HG03159 (cell line): ENCODE measurements around the gene TTLL10.

Experiments used
- ATAC-seq: cut with Tn5 transposase; IDR thresholded peaks from one replicate; pipeline ENCODE4 v1.9.1; 2021; ENCODE audit warnings: mild to moderate bottlenecking, moderate library complexity; ENCODE audit not compliant: unreplicated experiment

TTLL10 gene

DNA sequence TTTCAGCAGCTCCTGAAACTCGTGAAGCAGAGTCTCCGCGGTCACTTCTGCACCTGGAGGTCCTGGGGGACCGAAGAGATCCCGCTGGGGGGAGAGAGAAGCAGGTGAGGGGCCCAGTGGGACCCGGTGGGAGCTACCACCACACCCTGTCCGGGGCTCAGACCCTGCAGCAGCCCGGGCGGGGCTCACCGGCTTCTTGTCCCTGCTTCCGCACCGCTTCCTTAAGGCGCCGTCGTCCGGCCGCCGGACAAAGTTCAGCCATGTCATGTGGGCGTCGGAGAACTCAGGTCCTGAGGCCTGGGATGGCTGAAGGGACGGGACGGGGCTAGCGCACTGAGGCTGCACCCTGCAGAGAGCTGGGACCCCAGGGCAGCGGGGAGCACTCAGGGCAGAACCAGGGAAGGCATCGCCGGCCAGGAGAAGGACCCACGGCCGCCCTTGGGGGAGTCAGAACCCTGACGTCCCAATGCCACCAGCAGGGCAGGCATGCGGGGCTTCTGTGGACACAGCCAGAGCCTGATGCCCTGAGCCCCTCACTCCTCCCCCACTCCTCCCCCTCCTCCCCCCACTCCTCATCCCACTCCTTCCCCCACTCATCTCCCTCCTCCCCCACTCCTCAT, 70.6 kb downstream of the TTLL10 start:
- no peak for ATAC-seq

DNA sequence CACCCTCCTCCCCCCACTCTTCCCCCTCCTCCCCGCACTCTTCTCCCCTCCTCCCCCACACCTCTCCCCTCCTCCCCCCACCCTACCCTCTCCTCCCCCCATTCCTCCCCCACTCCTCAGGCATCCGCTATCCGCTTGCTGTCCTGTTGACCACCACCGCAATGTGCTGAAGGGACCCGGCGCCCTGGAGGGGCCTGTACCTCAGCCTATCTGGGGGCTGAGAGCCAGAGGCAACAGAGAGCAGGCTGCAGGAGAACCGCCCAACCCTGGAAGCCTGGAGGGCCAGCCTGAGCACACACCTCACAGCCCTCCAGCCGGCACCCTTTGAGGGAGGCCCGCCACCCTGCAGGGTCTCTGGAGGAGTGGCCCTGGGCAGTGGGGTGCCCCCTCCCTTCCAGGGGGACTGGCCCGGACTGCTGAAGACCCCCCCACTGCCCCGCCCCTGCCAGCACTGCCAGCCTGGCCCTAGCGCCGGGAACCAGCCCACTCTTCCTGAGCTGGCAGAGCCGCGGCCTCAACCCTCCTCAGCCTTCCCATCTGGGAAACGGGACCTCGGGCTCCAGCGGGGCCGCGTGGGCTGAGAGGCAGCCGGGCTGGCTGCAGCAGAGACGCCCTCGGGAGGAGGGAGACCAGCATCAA, 71.6 kb downstream of the TTLL10 start:
- no peak for ATAC-seq

DNA sequence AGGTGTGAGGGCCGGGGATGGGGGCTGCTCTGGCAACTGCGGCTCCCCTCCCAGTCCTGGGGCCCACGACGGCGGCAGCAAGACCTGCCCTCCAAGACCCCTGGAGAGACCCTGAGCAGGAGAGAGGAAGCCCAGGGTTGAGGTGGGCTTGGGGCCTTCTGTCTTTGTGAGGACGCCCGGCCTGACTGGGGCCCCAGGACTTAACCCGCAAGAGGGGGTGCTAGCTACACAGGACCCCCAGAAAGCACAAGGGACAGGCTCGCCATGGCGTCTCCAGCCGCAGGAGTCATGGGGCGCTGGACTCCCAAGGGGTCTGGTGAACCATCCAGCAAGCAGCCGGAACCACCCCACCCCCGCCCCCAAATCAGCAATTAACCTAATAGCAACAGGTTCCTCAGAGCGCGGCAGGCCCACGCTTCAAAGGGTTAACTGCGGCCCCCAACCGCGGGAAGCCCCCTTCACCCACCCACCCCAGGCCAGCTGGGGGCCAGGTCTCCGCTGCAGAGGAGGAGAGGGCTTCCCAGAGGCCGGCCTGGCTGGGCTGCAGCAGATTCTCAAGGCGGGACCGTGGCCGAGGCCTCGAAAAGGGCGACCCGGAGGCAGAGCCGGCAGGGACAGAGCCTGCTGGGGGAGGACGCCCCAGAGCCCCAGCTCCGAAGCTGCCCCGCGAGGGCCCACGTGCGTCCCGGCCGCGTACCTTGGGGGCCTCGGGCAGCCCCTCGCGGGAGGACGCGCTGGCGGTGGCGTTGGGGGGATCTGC, 72.3 kb downstream of the TTLL10 start:
- ATAC-seq, result no peak

DNA sequence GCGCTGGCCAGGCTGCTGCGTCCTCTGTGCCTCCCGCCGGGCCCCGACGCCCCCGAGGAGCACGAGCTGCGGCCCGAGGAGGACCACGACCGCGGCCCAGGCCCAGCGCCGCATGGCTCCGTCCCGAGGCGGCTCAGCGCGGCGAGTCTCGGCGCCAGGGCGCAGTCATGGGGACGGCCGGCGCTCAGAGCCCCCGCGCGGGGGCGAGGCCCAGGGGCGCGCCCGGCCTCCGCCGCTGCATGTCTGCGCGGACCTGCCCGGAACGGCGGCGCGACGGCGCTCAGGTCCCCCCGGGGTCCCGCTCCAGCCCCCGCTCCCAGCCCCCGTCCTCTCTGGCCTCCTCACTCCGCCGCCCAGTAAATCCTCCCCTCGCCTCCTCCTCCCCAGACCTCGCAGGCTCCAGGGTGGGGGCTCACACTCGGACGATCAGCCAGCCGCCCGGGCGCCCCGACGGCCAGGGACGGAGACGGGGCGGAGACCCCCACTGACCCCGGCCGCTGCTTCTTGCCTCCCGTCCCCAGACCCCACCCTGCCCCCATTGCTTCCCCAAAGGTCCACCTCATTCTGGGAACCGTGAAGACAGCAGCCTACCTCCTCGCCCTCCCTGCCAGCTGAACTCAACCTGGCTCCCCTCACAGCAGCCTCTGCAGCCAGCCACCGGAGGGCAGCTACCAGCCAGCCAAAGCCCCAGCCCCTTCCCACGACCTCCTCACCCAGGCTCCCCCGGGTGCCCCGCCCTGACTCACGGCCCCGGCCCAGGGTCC, 73.1 kb downstream of the TTLL10 start, which contains the start of gene C1QTNF12:
Gene C1QTNF12 (minus strand): TSS at position 146 of the 764 bp plus-strand sequence. CDS start 32 bp downstream, at position 114.
- ATAC-seq, result no peak

DNA sequence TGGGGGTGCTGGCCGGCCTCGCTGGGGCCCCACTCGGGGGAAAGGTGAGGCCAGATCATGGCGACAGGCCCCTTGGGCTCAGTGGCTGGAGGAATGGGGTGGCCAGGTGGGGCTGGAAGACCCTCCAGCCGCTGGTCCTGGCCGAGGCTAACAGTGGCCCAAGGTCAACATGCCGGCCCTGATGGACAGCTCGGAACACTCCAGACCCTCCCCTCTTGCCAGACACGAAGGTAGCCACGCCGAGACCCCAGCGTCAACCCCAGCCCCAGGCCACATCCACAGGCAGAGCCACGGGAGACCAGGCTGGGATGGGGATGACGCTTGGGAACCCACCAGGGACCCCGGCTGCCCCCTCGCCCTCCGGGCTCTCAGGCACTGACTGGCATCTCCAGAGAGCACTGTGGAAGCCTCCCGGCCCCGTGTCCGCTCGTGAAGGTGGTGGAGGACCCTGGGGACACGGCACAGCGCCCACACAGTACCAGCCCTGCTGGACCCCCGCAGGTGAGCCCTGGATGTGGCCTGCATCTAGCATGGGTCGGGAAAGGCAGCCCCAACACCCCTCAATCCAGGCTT, 73.7 kb downstream of the TTLL10 start:
- ATAC-seq, result no peak
